ENCODE measurements around the gene DAPK1. TPM values are rescaled to one million over a fixed set of nuclear protein-coding genes. Genes with fewer than 3 reads are reported as not detected.

DAPK1 gene
- total RNA-seq, 2 experiments from 2014 or later = 1.6 to 1.9 TPM

DNA sequence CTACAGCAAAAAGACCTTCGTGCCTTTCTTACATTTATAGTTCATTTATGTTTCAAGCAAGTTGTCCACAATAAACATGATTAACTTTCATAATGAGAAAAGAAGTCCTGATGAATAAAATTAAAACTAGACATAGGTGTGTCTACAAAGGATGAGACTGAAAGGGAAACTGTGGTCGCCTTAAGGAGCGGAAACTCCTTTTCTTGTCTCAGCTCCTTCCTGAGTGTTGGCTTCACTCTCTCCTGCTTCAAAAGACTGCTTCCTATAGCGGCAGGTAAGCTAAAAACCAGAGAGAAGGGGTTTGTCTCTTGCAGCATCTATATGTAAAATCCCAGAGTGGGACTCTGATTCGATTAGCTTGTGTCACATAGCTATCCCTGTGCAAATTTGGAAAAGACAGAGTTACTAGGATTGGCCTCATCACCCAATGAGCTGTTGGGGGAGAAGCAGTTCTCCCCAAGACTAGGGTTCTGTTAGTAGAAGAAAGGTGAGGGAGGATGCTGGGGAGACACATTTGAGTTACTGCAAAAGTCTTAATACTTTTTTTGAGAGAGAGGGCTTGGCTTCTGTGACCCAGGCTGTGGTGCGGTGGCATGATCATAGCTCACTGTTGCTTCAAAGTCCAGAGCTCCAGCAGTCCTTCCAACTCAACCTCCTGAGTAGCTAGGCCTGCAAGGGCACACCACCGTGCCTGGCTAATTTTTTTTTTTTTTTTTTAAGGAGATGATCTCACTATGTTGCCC is 211.5 kb downstream of the DAPK1 start:
- no peak for DNase-seq
- Mint-ChIP-seq H3K27ac (no peak overlapping the region), H3K4me3 (no peak overlapping the region), H3K9me3 (no peaks in the 10 kb centered on the region), H3K27me3 (no peaks in the 10 kb centered on the region), H3K36me3 (no peaks in the 10 kb centered on the region), H3K4me1 (peaks cover 23% of the 10 kb centered on the region)

DNA sequence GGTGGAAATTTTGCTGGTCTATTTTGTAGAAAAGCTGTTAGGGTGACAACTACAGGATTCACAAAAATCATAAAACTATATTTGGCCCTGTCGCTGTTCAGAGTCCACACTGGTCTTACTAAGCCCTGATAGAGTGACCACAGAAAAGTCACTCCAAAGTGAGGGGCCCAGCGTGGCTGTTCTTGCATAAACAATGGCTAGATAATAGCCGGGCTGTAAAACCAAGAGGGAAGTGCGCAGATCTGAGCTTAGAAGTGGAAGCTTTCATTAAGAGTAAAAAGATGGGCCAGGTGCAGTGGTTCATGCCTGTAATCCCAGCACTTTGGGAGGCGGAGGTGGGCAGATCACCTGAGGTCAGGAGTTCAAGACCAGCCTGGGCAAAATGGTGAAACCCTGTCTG is 212.8 kb downstream of the DAPK1 start:
- Mint-ChIP-seq H3K9me3 (no peaks in the 10 kb centered on the region), H3K4me3 (no peak overlapping the region), H3K27ac (no peak overlapping the region), H3K36me3 (no peaks in the 10 kb centered on the region), H3K4me1 (peaks cover 23% of the 10 kb centered on the region), H3K27me3 (no peaks in the 10 kb centered on the region)
- DNase-seq = no peak

DNA sequence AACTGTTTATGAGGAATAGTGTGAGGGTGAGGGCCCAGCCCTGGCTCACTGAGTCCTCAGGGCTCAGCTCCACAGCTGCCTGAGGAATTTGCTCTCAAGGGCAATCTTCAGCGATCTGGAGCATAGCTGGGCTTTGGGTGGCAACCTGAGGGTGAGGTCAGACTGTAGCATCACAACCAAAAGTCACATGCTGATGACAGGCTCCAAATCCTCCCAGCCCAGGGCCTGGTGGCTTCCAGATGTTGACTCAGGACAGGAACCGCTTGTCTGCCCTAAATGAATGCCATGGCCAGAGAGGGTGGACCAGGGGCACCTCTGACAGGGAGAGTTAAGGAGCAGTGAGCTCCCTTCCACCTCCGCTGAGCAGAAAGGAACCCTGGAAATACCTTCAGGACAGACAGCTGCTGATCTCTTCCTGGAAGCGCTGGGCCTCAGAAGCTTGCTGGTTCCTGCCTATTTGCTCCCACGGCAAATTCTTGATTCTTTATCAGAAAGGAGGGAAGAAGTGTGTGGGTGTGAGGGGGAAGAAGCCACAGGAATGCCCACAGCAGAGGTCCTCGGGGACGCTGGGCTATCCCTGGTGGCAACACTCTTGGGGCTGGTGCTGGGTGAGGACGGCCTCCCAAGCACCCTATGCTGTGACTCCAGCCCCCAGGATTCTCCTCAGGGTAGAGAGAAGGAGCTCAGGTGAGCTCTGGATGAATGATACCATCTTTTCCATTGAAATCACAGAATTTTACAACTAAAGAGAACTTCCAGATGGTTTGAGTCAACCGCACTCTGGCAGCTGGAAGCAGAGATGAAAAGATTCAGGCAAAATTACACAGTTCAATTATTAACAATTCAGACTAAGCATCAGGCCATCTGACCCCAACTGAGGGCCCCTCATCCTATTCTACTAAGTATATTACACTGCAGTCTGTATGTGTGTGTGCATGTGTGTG is 214.5 kb downstream of the DAPK1 start:
- peaks cover 23% of the 10 kb centered on the region for H3K4me1 Mint-ChIP-seq
- H3K27me3 Mint-ChIP-seq = no peaks in the 10 kb centered on the region
- H3K9me3 Mint-ChIP-seq = no peaks in the 10 kb centered on the region
- H3K4me3 Mint-ChIP-seq = no peak overlapping the region
- H3K36me3 Mint-ChIP-seq = no peaks in the 10 kb centered on the region
- no peak overlapping the region for H3K27ac Mint-ChIP-seq
- no peak for DNase-seq

DNA sequence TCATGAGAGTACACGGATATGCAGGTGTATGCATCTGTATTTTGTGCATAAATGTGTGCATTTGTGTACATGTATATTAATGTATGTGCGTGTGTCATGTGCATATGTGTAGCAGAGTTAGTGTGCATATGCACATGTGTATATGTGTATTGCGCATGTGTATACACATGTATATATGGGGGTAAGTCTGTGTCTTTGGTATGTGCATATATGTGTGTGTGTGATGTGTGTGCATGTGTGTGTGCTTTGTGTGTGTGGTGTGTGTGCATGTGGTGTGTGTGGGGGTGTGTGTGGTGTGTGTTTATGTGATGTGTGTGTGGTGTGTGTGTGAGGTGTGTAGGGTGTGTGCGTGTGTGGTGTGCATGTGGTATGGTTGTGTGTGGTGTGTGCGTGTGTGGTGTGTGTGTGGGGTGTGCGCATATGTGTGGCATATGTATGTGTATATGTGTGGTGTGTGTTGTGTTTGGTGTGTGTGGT is 215.2 kb downstream of the DAPK1 start:
- H3K27me3 Mint-ChIP-seq = no peaks in the 10 kb centered on the region
- no peaks in the 10 kb centered on the region for H3K9me3 Mint-ChIP-seq
- no peak overlapping the region for H3K4me3 Mint-ChIP-seq
- H3K36me3 Mint-ChIP-seq = no peaks in the 10 kb centered on the region
- H3K4me1 Mint-ChIP-seq = peaks cover 19% of the 10 kb centered on the region
- DNase-seq = no peak
- H3K27ac Mint-ChIP-seq = no peak overlapping the region

DNA sequence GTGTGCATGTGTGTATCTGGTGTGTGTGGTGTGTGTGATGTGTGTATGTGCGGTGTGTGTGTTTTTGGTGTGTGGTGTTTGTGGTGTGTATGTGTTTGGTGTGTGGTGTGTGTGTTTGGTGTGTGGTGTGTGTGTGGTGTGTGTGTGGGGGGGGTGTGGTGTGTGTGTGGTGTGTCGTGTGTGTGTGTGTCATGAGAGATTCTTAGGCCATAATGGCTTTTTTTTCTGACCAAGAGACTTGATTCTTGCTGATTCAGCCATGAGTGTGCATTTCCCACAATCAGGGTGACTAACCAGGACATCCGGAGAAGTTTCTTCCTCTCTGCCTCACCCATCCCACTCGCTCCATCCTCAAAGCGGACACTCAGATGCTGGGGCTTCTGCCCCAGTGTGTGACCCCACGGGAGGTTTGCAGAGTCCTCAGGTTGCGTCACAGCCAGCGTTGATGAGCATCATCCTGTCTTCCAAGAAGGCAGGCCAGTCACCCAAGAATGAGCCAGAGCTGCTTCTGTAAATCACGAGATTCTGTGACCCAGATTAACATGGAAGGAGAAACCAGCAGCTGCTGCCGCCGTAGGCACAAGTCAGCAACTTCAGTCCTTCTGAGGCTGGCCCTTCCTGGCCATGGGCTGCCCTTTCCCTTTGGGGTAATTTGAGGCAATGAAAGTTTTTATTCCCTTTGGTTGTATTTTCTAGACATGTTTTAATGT is 215.8 kb downstream of the DAPK1 start:
- DNase-seq = no peak
- Mint-ChIP-seq H3K27ac (no peak overlapping the region), H3K4me3 (no peak overlapping the region)

DNA sequence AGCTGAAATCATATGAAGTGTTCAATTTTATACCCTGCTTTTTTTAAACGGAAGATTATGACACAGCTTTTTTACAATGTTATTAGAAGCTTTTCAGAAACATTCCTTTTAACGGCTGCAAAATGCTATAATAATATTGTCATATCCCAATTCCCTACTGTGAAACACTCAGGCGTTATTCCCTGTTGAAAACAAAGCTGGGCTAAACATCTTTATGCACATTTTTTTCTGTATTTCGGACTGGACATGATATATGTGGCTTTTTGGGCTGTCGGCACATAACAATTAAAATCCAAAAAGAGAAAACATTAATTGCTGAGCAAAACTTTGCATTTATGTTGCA is 216.3 kb downstream of the DAPK1 start:
- no peaks in the 10 kb centered on the region for H3K27me3 Mint-ChIP-seq

More for the DNA sequence above, 215.8 kb downstream of the DAPK1 start:
- H3K9me3 Mint-ChIP-seq = no peaks in the 10 kb centered on the region
- H3K4me1 Mint-ChIP-seq = peaks cover 15% of the 10 kb centered on the region
- H3K27me3 Mint-ChIP-seq = no peaks in the 10 kb centered on the region
- no peaks in the 10 kb centered on the region for H3K36me3 Mint-ChIP-seq

GRCh38 chr9:87714819-87715218 is 217.2 kb downstream of the DAPK1 start:
- no peaks in the 10 kb centered on the region for H3K36me3 Mint-ChIP-seq
- no peak overlapping the region for H3K27ac Mint-ChIP-seq
- DNase-seq = no peak
- no peak overlapping the region for H3K4me3 Mint-ChIP-seq
- no peaks in the 10 kb centered on the region for H3K9me3 Mint-ChIP-seq
- peaks cover 2% of the 10 kb centered on the region for H3K4me1 Mint-ChIP-seq
- H3K27me3 Mint-ChIP-seq = no peaks in the 10 kb centered on the region

More for the DNA sequence above, 216.3 kb downstream of the DAPK1 start:
- Mint-ChIP-seq H3K36me3 (no peaks in the 10 kb centered on the region), H3K27ac (no peak overlapping the region), H3K9me3 (no peaks in the 10 kb centered on the region), H3K4me3 (no peak overlapping the region), H3K4me1 (peaks cover 9% of the 10 kb centered on the region)
- no peak for DNase-seq

- H3K36me3 Mint-ChIP-seq = no peaks in the 10 kb centered on the region
- no peak overlapping the region for H3K4me3 Mint-ChIP-seq
- H3K9me3 Mint-ChIP-seq = no peaks in the 10 kb centered on the region
- H3K27me3 Mint-ChIP-seq = no peaks in the 10 kb centered on the region
- no peak for DNase-seq
- no peak overlapping the region for H3K27ac Mint-ChIP-seq
- no peaks in the 10 kb centered on the region for H3K4me1 Mint-ChIP-seq
Measured at GRCh38 chr9:87716141-87716540, 218.5 kb downstream of the DAPK1 start.

DNA sequence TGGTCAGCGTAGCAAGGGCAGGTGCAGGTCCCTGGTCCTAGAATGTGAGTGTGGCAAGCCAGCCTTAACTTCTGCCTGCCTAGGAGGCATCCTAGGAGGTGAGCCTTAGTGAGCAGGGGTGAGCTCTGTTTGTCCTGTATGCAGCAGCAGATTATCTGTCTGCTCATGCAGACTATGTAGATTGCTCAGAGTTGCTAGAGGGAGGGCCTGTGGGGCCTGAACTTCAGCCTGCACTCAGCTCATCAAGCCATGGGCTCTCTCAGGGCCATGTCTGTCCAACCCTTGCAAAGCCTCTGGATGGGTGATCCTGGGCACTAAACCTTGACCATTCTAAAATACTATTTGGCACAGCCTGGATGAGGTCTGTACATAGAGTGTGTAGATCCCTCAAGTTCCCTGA is 219.8 kb downstream of the DAPK1 start:
- Mint-ChIP-seq H3K9me3 (no peaks in the 10 kb centered on the region), H3K4me3 (no peak overlapping the region), H3K36me3 (no peaks in the 10 kb centered on the region), H3K27me3 (no peaks in the 10 kb centered on the region), H3K4me1 (no peaks in the 10 kb centered on the region), H3K27ac (no peak overlapping the region)
- no peak for DNase-seq

GRCh38 chr9:87718231-87718630 is 220.6 kb downstream of the DAPK1 start:
- no peak overlapping the region for H3K4me3 Mint-ChIP-seq

DNA sequence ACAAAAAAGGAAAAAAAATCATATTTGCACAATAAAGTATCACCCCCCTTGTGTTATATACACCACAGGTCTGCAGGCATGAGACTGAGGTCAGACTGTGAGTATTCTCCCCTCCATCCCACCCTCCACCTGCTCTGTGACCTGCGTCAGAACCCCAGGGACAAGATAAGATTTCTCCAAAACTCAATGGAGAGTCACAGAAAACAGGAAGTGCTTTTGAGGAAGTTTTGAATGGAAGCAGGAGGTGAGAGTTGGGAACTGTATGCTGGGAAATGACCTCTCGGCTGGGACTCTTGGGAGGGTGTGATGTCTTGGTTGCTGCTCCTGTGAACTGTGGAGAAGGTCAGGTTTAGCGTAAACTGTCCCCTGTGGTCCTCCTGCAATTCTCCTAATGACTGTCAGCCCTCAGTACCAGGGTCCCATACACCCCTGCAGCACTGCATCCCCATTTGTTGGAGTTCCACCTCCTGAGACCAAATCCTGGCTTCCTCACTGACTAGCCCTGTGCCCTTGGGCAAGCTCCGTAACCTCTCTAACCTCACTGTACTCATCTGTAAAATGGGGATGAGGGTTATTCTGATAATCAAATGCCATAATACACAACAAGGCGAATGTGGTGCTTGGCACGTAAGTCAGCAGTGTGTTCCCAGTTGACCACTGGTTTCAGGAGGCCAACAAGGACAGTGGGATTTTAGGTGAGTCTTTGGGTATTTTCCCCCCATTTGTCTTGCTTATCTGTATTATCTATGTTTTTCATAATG is 221.4 kb downstream of the DAPK1 start:
- Mint-ChIP-seq H3K4me3 (no peak overlapping the region), H3K4me1 (no peaks in the 10 kb centered on the region), H3K27me3 (peaks cover 7% of the 10 kb centered on the region), H3K9me3 (no peaks in the 10 kb centered on the region), H3K36me3 (no peaks in the 10 kb centered on the region), H3K27ac (no peak overlapping the region)
- DNase-seq = no peak

More at GRCh38 chr9:87718231-87718630, 220.6 kb downstream of the DAPK1 start:
- peaks cover 3% of the 10 kb centered on the region for H3K27me3 Mint-ChIP-seq
- no peaks in the 10 kb centered on the region for H3K9me3 Mint-ChIP-seq
- no peaks in the 10 kb centered on the region for H3K36me3 Mint-ChIP-seq
- no peak for DNase-seq
- H3K4me1 Mint-ChIP-seq = no peaks in the 10 kb centered on the region
- no peak overlapping the region for H3K27ac Mint-ChIP-seq

DNA sequence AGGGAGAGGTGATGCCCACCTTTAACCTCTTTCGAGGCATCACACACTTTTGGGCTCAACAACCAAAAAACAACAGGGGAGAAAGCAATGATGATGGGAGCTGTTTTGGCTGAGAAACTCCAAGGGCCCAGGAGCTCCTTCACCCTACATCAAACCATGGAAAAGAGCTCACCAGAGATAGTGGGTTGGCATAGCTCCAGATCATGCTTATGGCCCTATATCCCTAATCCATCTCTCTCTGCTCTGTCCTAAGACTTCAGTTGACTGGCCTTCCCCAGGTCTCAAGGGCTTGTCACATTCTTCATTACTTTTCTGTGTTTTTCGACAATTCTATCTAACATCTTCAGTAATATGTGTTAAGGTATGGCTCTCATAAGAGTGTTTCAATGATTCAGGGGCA is 222.5 kb downstream of the DAPK1 start:
- H3K36me3 Mint-ChIP-seq = no peaks in the 10 kb centered on the region
- no peak overlapping the region for H3K4me3 Mint-ChIP-seq
- DNase-seq = no peak
- no peaks in the 10 kb centered on the region for H3K4me1 Mint-ChIP-seq
- no peaks in the 10 kb centered on the region for H3K9me3 Mint-ChIP-seq
- peaks cover 16% of the 10 kb centered on the region for H3K27me3 Mint-ChIP-seq
- H3K27ac Mint-ChIP-seq = no peak overlapping the region

DNA sequence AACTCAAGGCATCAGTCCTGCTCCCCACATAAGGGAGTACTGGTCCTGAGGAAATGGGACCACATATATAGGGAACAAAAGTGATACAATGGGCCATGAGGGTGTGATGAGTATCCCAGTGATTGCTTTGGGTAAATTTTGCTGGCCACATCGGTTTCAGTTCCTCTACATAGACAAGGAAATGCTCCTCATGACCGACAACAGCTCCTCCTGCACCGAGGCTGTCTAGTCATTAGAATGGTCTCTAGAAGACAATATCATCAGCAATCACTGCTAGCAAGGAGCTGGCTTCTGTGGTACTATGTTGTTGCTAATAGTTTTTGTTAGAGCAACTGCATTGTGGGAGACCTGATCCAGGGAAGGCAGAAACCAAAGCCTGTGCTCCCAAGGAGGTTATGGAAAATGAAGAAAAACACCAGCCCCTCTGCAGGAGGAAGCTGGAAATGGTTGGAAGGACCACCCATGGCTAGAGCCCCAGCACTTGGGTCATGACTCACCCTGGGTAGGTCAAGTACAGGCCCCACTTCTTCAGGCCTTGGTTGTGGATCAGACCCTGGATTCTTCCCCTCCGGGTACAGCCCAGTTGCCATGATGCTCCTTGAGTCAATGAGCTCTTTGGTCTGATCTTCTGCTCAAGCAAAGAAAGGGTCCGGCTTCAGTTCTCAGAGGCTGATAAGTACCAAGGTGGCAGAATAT is 224.9 kb downstream of the DAPK1 start:
- H3K36me3 Mint-ChIP-seq = no peaks in the 10 kb centered on the region

DNA sequence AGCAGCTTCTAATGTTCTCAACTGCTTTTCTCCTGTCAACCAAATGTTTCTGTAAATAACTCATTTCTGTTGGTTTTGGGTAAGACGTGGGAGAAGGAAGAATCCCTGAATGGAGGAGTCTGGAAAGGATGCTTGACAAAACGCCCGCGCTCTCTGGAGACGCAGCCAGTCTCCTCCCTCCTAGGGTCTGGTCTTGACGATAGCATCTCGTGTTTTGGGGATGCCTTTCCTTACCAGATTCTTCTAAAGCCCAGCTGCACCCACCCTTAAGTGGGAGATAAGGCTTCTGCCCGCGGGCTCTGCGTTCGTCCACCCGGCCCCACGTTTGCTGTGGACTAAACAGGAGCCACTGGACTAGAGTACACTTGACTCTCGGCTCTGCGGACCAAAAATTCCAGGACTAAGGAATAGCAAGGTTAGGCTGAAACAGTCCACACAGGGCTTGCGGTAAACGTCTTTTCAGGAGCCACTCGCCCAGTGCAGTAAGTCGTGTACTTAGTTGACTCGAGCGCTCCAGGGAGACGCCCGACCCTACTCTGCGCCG is 227.8 kb downstream of the DAPK1 start:
- no peaks in the 10 kb centered on the region for H3K36me3 Mint-ChIP-seq
- peaks cover 1% of the 10 kb centered on the region for H3K4me1 Mint-ChIP-seq
- no peak for DNase-seq
- H3K27ac Mint-ChIP-seq = no peak overlapping the region
- H3K4me3 Mint-ChIP-seq = peak overlapping the region; percentile 81
- H3K27me3 Mint-ChIP-seq = peaks cover 26% of the 10 kb centered on the region
- no peaks in the 10 kb centered on the region for H3K9me3 Mint-ChIP-seq

More for the DNA sequence above, 224.9 kb downstream of the DAPK1 start:
- Mint-ChIP-seq H3K27me3 (peaks cover 26% of the 10 kb centered on the region), H3K9me3 (no peaks in the 10 kb centered on the region), H3K4me1 (no peaks in the 10 kb centered on the region), H3K27ac (no peak overlapping the region), H3K4me3 (no peak overlapping the region)
- DNase-seq = no peak
